LNCAP (cell line): Measurements from ENCODE around the gene KCP.

Experiments
- TF ChIP-seq, protein P1 (sequence below): fragments of 450-650 bp; IDR thresholded peaks from 2 replicates; pipeline ENCODE4 v1.5.1; 2017; ENCODE audit warnings: mild to moderate bottlenecking

Gene KCP

DNA sequence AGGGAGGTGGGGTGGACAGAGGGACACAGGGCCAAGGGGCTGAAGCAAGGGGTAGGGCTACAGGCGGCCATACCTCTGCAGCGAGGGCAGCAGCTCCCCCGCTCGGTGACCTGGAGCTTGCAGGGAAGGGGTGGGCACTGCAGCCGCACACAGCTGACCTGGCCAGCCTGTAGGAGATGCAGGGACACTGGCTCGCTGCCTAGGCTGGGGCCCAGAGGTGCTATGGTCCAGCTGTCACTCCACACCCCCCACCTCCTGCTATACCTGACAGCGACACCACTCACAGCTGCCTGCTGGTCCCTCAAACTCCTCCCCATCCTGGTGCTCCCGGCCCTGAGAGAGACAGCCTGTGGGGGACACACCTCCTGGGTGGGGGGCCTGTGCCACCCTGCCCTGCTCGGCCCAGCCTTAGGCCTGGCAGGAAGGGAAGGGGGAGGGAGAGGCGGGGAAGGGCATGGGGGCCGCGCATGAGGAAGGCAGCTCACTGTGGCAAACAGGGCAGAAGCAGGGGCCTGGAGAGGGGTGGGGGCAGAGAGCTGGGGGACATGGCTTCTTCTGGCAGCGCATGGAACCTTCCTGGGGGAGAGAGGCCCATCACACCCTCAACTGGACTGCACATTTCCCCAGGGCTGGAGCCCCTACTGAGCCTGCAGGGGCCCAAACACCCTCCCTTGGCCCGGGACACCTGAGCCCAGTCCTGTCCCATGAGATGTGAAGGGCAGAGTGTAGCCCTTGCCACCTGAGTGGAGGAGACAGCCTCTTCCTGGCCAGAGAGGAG is 23.9 kb downstream of the KCP start:
- TF ChIP-seq, protein P1, sequence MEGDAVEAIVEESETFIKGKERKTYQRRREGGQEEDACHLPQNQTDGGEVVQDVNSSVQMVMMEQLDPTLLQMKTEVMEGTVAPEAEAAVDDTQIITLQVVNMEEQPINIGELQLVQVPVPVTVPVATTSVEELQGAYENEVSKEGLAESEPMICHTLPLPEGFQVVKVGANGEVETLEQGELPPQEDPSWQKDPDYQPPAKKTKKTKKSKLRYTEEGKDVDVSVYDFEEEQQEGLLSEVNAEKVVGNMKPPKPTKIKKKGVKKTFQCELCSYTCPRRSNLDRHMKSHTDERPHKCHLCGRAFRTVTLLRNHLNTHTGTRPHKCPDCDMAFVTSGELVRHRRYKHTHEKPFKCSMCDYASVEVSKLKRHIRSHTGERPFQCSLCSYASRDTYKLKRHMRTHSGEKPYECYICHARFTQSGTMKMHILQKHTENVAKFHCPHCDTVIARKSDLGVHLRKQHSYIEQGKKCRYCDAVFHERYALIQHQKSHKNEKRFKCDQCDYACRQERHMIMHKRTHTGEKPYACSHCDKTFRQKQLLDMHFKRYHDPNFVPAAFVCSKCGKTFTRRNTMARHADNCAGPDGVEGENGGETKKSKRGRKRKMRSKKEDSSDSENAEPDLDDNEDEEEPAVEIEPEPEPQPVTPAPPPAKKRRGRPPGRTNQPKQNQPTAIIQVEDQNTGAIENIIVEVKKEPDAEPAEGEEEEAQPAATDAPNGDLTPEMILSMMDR: no peak

DNA sequence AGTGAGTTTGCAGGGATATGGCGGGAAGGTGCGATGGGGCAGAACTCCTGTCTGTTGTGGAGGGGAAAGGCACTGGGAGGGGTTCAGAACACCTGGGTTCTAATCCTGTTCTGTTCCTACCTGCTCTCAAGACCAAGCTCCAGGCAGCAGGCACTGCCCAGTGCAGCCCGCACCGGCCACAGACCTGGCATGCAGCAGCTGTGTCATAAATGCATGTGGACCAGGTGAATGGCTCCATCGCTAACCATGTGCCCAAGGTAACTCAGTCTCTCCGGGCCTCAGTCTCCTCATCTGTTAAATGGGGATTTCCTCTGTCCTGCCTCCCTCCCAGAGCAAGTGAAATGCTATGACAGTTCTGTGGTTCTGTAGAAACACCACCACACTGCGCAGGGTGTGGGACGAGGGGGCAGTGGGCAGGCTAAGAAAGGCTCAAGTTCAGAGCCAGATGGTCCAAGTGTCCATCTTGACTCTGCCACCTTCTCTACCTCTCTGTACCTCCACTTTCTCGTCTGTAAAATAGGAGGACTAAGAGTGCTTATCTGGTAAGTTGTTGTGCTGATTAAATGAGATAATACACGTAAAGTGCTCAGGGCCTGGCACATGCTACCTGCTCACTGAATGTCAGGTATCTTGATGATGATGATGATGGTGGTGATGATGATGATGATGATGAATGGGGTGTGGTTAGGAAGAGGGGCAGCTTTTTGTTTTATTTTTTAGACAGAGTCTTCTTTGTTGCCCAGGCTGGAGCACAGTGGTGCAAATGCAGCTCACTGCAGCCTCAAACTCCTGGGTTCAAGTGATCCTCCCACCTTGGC is 24.9 kb downstream of the KCP start:
- TF ChIP-seq, protein P1: no peak

DNA sequence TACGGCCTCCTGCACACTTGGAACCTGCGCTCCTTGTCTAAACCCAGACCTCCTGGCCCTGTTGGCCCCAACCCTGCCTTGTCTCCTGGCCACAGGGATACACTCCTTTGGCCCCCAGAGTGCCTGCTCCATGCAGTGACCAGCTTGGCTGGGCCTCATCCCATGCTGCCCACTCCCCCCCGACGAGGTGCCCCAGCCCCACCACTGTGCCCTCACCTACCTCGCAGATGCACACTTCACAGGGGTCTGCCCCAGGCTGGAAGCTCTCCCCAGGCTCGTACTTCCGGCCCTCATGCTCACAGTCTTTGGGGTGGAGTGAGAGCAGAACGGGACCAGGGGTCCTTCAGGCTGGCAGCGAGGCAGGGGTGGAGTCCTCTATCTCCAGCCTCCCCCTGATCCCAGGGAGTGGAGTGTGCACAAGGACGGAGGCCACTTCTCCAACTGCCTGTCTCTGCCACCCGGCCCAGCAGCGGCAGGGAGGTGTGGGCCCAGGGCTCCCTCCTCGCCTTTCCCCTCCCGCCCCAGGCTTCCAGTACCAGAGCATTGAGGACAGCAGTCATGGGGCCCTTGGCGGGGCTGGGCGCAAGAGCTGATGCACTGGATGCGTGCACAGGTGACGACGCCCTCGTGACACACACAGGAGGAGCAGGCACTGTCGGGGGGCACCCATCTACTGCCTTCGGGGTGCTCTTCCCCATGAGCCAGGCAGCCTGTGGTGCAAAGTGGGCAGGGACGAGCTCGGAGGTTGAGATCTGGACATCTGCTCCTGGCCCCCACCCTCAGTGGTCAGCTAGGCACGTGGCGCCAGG is 25.7 kb downstream of the KCP start:
- TF ChIP-seq, protein P1: no peak

DNA sequence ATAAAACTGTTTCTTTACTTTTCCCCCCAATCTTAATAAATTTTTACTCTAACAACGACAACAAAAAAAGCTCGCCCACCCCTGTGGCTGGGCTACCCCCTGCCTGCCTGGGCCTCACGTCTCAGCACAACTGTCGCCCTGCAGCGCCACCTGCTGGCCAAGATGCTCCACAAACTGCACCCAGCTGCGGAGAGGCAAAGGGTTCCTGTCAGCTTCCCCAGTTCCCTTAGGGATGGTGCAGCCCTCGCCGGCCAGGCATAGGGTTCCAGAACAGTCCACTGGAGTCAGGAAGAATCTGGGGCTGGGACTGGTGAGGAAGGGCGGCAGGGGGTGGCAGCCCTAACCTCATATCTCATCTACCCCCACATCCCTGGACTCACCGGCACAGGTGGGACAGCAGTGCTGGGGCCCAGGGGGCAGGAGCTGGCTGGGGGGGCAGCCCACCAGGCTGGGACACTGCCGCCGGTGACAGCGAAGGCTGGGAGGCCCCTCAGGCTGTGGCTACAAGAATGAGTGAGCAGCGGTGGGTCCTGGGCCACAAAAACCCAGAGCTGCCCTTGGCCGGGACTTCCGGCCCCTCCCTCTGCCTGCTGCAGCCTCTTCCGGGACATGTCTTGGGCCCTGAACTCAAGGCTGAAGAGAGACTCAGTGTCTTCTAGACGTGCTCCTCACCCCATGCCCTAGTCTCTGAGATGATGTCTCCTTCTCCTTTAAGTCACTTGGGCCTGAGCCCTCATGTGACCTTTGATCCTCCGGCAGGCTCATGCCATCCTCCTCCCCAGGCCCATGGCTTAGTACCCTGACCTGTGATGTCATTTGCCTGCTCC is 26.7 kb downstream of the KCP start:
- TF ChIP-seq, protein P1: peak; percentile 99

DNA sequence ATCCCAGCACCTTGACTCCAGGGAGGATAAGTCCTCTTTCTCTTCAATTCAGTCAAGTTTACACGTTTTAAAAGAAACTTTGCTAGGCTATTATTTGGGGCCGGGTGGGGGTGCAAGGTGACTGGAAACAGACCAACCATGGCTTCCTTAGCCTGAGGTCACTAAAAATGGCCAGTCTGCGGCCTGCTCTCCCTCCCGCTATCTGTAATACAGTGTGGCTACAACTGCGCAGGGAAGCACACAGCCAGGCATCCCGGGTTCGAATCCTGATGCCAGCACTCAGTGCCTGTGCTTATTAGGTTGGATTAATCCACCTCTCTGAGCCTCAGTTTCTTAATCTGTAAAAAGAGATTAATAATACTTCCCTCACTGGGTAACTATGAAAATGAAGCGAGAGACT is 28.4 kb downstream of the KCP start:
- TF ChIP-seq, protein P1: no peak

DNA sequence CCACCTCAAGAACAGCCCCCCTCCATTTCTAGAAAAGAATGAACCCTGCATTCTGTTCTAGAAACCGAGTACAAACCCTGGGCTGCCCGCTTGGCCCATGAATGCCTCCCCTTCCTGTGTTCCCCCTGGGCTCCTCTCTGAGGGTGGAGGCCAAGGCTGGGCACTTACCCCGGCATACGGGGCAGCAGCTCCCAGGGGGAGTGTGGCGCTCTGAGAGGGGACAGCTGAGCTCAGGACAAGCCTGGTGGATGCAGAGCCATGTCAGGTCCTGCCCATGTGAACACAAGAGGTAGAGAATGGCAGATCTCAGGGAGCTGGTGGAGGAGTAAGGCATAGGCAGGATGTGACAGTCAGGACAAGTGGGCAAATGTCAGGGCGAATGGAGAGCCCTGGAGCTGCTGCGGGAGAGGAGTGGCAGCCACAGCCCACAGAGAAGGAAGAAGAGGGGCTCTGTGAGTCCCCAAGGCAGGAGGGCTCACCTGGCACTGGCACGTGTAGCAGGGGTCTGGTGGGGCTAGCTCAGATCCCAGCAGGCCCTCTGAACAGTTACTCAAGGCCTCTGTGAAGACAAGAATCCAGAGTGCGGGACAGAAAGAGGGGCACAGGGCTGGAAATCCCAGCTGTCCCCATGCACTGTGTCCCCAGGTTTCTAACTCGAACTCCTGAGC is 28.9 kb downstream of the KCP start:
- TF ChIP-seq, protein P1: no peak
